DMS79 (cell line): ENCODE results near the gene CD320.
"Not testable (repeated sequence)": the region's sequence is repeated elsewhere in the genome, so short reads cannot be mapped to it uniquely, and the experiment has no call there.

Experiments
- DNase-seq: peaks from one replicate; lab custom pipeline; 2025; lab: John Stamatoyannopoulos, UW

CD320 gene

GRCh38 chr19:8308891-8309291, 733 bp upstream of the CD320 start:
- DNase-seq: no peak

GRCh38 chr19:8307400-8307964, 676 bp downstream of the CD320 start:
- DNase-seq: no peak

GRCh38 chr19:8306235-8307054, 1.7 kb downstream of the CD320 start:
- no peak for DNase-seq

- no peak for DNase-seq
These were observed 2.4 kb downstream of the CD320 start for GRCh38 chr19:8305798-8306197.

GRCh38 chr19:8304841-8305621, 3.1 kb downstream of the CD320 start:
- DNase-seq: no peak

- DNase-seq: no peak
These were observed 5.4 kb downstream of the CD320 start for GRCh38 chr19:8302734-8303133.

- no peak for DNase-seq
These were observed 5.8 kb downstream of the CD320 start for GRCh38 chr19:8302357-8302691.

GRCh38 chr19:8291337-8291736, 16.8 kb downstream of the CD320 start:
- DNase-seq: not testable (repeated sequence)

- DNase-seq: not testable (repeated sequence)
These were observed 31.6 kb downstream of the CD320 start for GRCh38 chr19:8276508-8276907.

GRCh38 chr19:8269724-8270123, 38.4 kb downstream of the CD320 start:
- no peak for DNase-seq

GRCh38 chr19:8265872-8266271, 42.3 kb downstream of the CD320 start:
- no peak for DNase-seq

GRCh38 chr19:8264248-8264647, 43.9 kb downstream of the CD320 start:
- not testable (repeated sequence) for DNase-seq

GRCh38 chr19:8262431-8262830, 45.7 kb downstream of the CD320 start:
- no peak for DNase-seq

GRCh38 chr19:8261881-8262280, 46.3 kb downstream of the CD320 start:
- DNase-seq: no peak

GRCh38 chr19:8261347-8261746, 46.8 kb downstream of the CD320 start:
- no peak for DNase-seq

- DNase-seq: no peak
These were observed 48.3 kb downstream of the CD320 start for GRCh38 chr19:8259922-8260247.

- DNase-seq: no peak
These were observed 48.8 kb downstream of the CD320 start for GRCh38 chr19:8259142-8259921.

GRCh38 chr19:8257052-8257443, 51.1 kb downstream of the CD320 start:
- no peak for DNase-seq

GRCh38 chr19:8256276-8257051, 51.7 kb downstream of the CD320 start:
- DNase-seq: no peak

- no peak for DNase-seq
These were observed 52.6 kb downstream of the CD320 start for GRCh38 chr19:8255426-8256125.
